ENCODE results near the gene NHS. TPM values are rescaled to one million over a fixed set of nuclear protein-coding genes. Genes with fewer than 3 reads are reported as not detected.

NHS gene
- total and polyA plus RNA-seq, 2 of the 13 experiments (the other 11 are each of a cell fraction or from before 2014, with no cell fraction given), result 0.02 TPM; not detected in 1

DNA sequence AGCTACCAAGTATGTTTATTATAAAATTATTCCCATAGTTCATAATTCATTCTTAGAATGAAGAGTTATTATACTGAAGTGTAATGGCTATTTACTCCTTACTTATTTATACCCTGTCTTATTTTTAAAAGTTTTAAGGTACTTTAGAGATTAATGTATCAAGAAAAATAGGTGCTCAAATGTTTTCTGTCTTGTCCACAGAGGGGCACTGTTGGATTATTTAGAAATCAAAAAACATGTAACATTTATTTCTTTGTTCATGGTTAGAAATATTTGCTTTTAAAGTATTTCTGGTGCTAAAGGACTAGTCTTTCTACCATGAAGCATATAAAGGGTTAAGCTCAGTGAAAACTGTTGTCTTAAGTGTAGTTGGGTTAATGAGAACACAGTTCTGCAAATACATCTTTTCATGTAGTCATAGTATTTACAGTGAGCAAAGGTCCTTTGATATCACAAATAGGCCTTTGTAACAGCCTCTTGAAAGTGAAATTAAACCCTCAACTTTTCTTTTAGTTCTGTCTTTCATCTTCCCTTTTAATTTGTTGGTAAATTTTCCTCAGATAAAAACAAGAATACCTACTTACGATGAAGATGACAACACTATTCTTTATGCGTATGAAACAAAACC, 370.0 kb downstream of the NHS start (continued):
- no peak for TF ChIP-seq RORA (CRISPR knock-in tag; IDR thresholded peaks at IDR 0.05)
- TF ChIP-seq ZNF260 (CRISPR knock-in tag; IDR thresholded peaks at IDR 0.05; ENCODE audit: borderline replicate concordance, low read depth), result no peak
- no peak for TF ChIP-seq ZNF44 (CRISPR knock-in tag; IDR thresholded peaks at IDR 0.05)
- TF ChIP-seq ETV6 (CRISPR knock-in tag; conservative IDR thresholded peaks at IDR 0.05), result no peak
- TF ChIP-seq, protein P1, sequence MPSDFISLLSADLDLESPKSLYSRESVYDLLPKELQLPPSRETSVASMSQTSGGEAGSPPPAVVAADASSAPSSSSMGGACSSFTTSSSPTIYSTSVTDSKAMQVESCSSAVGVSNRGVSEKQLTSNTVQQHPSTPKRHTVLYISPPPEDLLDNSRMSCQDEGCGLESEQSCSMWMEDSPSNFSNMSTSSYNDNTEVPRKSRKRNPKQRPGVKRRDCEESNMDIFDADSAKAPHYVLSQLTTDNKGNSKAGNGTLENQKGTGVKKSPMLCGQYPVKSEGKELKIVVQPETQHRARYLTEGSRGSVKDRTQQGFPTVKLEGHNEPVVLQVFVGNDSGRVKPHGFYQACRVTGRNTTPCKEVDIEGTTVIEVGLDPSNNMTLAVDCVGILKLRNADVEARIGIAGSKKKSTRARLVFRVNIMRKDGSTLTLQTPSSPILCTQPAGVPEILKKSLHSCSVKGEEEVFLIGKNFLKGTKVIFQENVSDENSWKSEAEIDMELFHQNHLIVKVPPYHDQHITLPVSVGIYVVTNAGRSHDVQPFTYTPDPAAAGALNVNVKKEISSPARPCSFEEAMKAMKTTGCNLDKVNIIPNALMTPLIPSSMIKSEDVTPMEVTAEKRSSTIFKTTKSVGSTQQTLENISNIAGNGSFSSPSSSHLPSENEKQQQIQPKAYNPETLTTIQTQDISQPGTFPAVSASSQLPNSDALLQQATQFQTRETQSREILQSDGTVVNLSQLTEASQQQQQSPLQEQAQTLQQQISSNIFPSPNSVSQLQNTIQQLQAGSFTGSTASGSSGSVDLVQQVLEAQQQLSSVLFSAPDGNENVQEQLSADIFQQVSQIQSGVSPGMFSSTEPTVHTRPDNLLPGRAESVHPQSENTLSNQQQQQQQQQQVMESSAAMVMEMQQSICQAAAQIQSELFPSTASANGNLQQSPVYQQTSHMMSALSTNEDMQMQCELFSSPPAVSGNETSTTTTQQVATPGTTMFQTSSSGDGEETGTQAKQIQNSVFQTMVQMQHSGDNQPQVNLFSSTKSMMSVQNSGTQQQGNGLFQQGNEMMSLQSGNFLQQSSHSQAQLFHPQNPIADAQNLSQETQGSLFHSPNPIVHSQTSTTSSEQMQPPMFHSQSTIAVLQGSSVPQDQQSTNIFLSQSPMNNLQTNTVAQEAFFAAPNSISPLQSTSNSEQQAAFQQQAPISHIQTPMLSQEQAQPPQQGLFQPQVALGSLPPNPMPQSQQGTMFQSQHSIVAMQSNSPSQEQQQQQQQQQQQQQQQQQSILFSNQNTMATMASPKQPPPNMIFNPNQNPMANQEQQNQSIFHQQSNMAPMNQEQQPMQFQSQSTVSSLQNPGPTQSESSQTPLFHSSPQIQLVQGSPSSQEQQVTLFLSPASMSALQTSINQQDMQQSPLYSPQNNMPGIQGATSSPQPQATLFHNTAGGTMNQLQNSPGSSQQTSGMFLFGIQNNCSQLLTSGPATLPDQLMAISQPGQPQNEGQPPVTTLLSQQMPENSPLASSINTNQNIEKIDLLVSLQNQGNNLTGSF (CRISPR knock-in tag; IDR thresholded peaks at IDR 0.05), result no peak
- no peak for TF ChIP-seq ZMYM3 (CRISPR knock-in tag; IDR thresholded peaks at IDR 0.05)
- TF ChIP-seq, protein P2, sequence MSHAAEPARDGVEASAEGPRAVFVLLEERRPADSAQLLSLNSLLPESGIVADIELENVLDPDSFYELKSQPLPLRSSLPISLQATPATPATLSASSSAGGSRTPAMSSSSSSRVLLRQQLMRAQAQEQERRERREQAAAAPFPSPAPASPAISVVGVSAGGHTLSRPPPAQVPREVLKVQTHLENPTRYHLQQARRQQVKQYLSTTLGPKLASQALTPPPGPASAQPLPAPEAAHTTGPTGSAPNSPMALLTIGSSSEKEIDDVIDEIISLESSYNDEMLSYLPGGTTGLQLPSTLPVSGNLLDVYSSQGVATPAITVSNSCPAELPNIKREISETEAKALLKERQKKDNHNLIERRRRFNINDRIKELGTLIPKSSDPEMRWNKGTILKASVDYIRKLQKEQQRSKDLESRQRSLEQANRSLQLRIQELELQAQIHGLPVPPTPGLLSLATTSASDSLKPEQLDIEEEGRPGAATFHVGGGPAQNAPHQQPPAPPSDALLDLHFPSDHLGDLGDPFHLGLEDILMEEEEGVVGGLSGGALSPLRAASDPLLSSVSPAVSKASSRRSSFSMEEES (CRISPR knock-in tag; IDR thresholded peaks at IDR 0.05), result no peak
- TF ChIP-seq TGIF2 (CRISPR knock-in tag; IDR thresholded peaks at IDR 0.05), result no peak
- no peak for TF ChIP-seq KDM3A (CRISPR knock-in tag; IDR thresholded peaks at IDR 0.05; ENCODE audit: low read depth)
- TF ChIP-seq ASH2L (IDR thresholded peaks at IDR 0.05; ENCODE audit: insufficient read length, low read depth, low read length), result peak; percentile 52
- TF ChIP-seq ZBTB20 (CRISPR knock-in tag; IDR thresholded peaks at IDR 0.05; ENCODE audit: borderline replicate concordance, low read depth), result no peak
- TF ChIP-seq ZSCAN21 (CRISPR knock-in tag; IDR thresholded peaks at IDR 0.05; ENCODE audit: borderline replicate concordance), result no peak
- TF ChIP-seq HHEX (CRISPR knock-in tag; IDR thresholded peaks at IDR 0.05), result no peak
- TF ChIP-seq, protein P3, sequence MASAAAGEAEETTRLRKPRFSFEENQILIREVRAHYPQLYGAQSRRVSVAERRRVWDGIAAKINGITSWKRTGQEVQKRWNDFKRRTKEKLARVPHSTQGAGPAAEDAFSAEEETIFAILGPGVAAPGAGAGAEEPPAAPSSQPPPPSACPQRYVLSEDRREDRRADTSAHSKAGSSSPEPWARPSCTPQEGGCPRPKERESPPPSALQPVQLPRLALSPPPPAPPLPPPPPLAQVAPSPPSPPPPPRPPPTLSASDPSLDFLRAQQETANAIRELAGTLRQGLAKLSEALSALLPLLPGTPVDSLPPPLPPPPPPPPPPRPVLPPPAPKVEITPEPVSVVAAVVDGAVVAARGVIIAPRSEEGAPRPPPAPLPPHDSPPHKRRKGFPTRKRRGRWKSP (CRISPR knock-in tag; IDR thresholded peaks at IDR 0.05), result no peak
- no peak for TF ChIP-seq ARNT2 (CRISPR knock-in tag; IDR thresholded peaks at IDR 0.05; ENCODE audit: low read depth)
- no peak for TF ChIP-seq HOXA5 (CRISPR knock-in tag; IDR thresholded peaks at IDR 0.05)
- no peak for TF ChIP-seq THYN1 (CRISPR knock-in tag; IDR thresholded peaks at IDR 0.05; ENCODE audit: borderline replicate concordance, low read depth)
- TF ChIP-seq PPARG (CRISPR knock-in tag; conservative IDR thresholded peaks at IDR 0.05), result peak; percentile 62; the same call in 1 of the 2 replicates
- no peak for TF ChIP-seq KDM1A (CRISPR knock-in tag; IDR thresholded peaks at IDR 0.05)
- no peak for TF ChIP-seq ELF1 (CRISPR knock-in tag; IDR thresholded peaks at IDR 0.05)
- no peak for TF ChIP-seq ZSCAN25 (CRISPR knock-in tag; IDR thresholded peaks at IDR 0.05)
- TF ChIP-seq FOXP1 (IDR thresholded peaks at IDR 0.05), result no peak
- TF ChIP-seq FOXP1 (CRISPR knock-in tag; IDR thresholded peaks at IDR 0.05), result peak; percentile 76
- no peak for TF ChIP-seq GTF2F1 (IDR thresholded peaks at IDR 0.05; ENCODE audit: low read length)
- TF ChIP-seq DPF2 (CRISPR knock-in tag; IDR thresholded peaks at IDR 0.05; ENCODE audit: borderline replicate concordance, low read depth), result peak; percentile 53; the same call in 1 of the 2 replicates
- peak; percentile 65; the same call in 1 of the 2 replicates for TF ChIP-seq SOX5 (CRISPR knock-in tag; IDR thresholded peaks at IDR 0.05; ENCODE audit: borderline replicate concordance)
